COLO668 (cell line): ENCODE data around the gene TMEM269.
"Not testable (repeated sequence)": the region's sequence is repeated elsewhere in the genome, so short reads cannot be mapped to it uniquely, and the experiment has no call there.

Experiments used
- DNase-seq: peaks from one replicate; lab custom pipeline; 2025; ENCODE audit not compliant: unreplicated experiment; lab: John Stamatoyannopoulos, UW

The TMEM269 gene

GRCh38 chr1:42747125-42747524, 37.7 kb upstream of the TMEM269 start:
- peak; percentile 73 for DNase-seq

- DNase-seq: no peak
Observed at GRCh38 chr1:42748021-42748420, 36.8 kb upstream of the TMEM269 start.

GRCh38 chr1:42748461-42749410, 36.1 kb upstream of the TMEM269 start:
- DNase-seq: no peak

GRCh38 chr1:42750041-42750440, 34.8 kb upstream of the TMEM269 start:
- no peak for DNase-seq

GRCh38 chr1:42751511-42752070, 33.2 kb upstream of the TMEM269 start:
- not testable (repeated sequence) for DNase-seq

GRCh38 chr1:42752284-42752683, 32.5 kb upstream of the TMEM269 start:
- DNase-seq: no peak

- no peak for DNase-seq
Observed at GRCh38 chr1:42753070-42753469, 31.7 kb upstream of the TMEM269 start.

GRCh38 chr1:42756956-42757891, 27.6 kb upstream of the TMEM269 start:
- peak; percentile 51 for DNase-seq

GRCh38 chr1:42757892-42758275, 26.9 kb upstream of the TMEM269 start:
- DNase-seq: no peak

GRCh38 chr1:42758641-42759040, 26.1 kb upstream of the TMEM269 start:
- no peak for DNase-seq

GRCh38 chr1:42759114-42759513, 25.7 kb upstream of the TMEM269 start:
- no peak for DNase-seq

GRCh38 chr1:42761567-42761966, 23.2 kb upstream of the TMEM269 start:
- no peak for DNase-seq

- DNase-seq: no peak
Observed at GRCh38 chr1:42762269-42762668, 22.5 kb upstream of the TMEM269 start.

GRCh38 chr1:42765269-42765668, 19.5 kb upstream of the TMEM269 start:
- no peak for DNase-seq

- DNase-seq: peak; percentile 72
Observed at GRCh38 chr1:42765832-42766740, 18.7 kb upstream of the TMEM269 start.

GRCh38 chr1:42766741-42767509, 17.9 kb upstream of the TMEM269 start, which contains the start of the genes C1orf50 and P3H1:
Gene C1orf50 (plus strand): TSS chr1:42767249. CDS start chr1:42767312, 63 bp downstream.
Gene P3H1 (minus strand): TSS chr1:42767028. CDS start chr1:42766971, 57 bp downstream.
- peak; percentile 100 for DNase-seq

- no peak for DNase-seq
Observed at GRCh38 chr1:42767510-42768000, 17.2 kb upstream of the TMEM269 start.

GRCh38 chr1:42768172-42768571, 16.6 kb upstream of the TMEM269 start:
- DNase-seq: no peak

- DNase-seq: no peak
Observed at GRCh38 chr1:42769811-42770210, 15.0 kb upstream of the TMEM269 start.
